ENCODE results near the gene PAFAH1B2.

DNA sequence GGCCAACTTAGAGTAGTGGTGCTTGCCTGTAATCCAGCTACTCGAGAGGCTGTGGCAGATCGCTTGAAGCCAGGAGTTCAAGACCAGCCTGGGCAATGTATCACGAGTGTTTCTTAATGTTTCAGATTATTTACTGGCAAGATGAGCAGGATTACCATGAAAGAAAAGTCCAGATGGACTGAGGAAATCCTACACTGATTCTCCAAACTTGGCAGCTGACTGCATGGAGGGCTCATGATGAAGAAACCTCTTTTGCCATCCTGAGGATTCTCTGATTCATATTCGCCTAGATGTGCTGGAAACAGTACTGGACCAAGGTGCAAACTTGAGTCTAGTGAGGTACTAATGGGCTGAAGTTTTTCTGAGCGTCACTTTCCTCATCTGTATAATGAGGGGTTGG lies 31.7 kb downstream of the PAFAH1B2 start:
- TF ChIP-seq, protein P1, sequence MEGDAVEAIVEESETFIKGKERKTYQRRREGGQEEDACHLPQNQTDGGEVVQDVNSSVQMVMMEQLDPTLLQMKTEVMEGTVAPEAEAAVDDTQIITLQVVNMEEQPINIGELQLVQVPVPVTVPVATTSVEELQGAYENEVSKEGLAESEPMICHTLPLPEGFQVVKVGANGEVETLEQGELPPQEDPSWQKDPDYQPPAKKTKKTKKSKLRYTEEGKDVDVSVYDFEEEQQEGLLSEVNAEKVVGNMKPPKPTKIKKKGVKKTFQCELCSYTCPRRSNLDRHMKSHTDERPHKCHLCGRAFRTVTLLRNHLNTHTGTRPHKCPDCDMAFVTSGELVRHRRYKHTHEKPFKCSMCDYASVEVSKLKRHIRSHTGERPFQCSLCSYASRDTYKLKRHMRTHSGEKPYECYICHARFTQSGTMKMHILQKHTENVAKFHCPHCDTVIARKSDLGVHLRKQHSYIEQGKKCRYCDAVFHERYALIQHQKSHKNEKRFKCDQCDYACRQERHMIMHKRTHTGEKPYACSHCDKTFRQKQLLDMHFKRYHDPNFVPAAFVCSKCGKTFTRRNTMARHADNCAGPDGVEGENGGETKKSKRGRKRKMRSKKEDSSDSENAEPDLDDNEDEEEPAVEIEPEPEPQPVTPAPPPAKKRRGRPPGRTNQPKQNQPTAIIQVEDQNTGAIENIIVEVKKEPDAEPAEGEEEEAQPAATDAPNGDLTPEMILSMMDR (IDR thresholded peaks at IDR 0.05; ENCODE audit: insufficient read depth, low read length, poor library complexity, severe bottlenecking): no peak
- no peak for TF ChIP-seq EZH2phosphoT487 (conservative IDR thresholded peaks at IDR 0.05; ENCODE audit: low read length)

Measured in SU-DHL-6 (cell line).